ENCODE measurements around the gene CEP44.
"Not testable (repeated sequence)": the region's sequence is repeated elsewhere in the genome, so short reads cannot be mapped to it uniquely, and the experiment has no call there.

Gene CEP44

GRCh38 chr4:174332741-174333493, 49.2 kb downstream of the CEP44 start:
- DNase-seq, result no peak

- no peak for DNase-seq
These were observed 50.9 kb downstream of the CEP44 start for GRCh38 chr4:174334628-174335027.

GRCh38 chr4:174340714-174341113, 57.0 kb downstream of the CEP44 start:
- DNase-seq, result no peak

- no peak for DNase-seq
These were observed 65.4 kb downstream of the CEP44 start for GRCh38 chr4:174349156-174349555.

- no peak for DNase-seq
These were observed 68.5 kb downstream of the CEP44 start for GRCh38 chr4:174352061-174352819.

- no peak for DNase-seq
These were observed 73.6 kb downstream of the CEP44 start for GRCh38 chr4:174357321-174357720.

- DNase-seq, result no peak
These were observed 74.7 kb downstream of the CEP44 start for GRCh38 chr4:174358410-174358809.

- no peak for DNase-seq
These were observed 75.1 kb downstream of the CEP44 start for GRCh38 chr4:174358829-174359228.

- DNase-seq, result no peak
These were observed 78.6 kb downstream of the CEP44 start for GRCh38 chr4:174362340-174362739.

- not testable (repeated sequence) for DNase-seq
These were observed 80.1 kb downstream of the CEP44 start for GRCh38 chr4:174363782-174364181.

GRCh38 chr4:174365018-174365587, 81.4 kb downstream of the CEP44 start:
- DNase-seq, result no peak

- no peak for DNase-seq
These were observed 86.3 kb downstream of the CEP44 start for GRCh38 chr4:174369985-174370384.

- no peak for DNase-seq
These were observed 90.1 kb downstream of the CEP44 start for GRCh38 chr4:174373821-174374220.

- DNase-seq, result no peak
These were observed 91.7 kb downstream of the CEP44 start for GRCh38 chr4:174375422-174375821.

- DNase-seq, result no peak
These were observed 93.9 kb downstream of the CEP44 start for GRCh38 chr4:174377613-174378012.

GRCh38 chr4:174378951-174379350, 95.2 kb downstream of the CEP44 start:
- no peak for DNase-seq

GRCh38 chr4:174380206-174380605, 96.5 kb downstream of the CEP44 start:
- DNase-seq, result not testable (repeated sequence)

- no peak for DNase-seq
These were observed 97.2 kb downstream of the CEP44 start for GRCh38 chr4:174380699-174381439.

GRCh38 chr4:174381440-174381800, 97.7 kb downstream of the CEP44 start:
- DNase-seq, result no peak

Data from activated effector memory CD4-positive, alpha-beta T cell treated with anti-CD3 and anti-CD28 coated beads, Interleukin-2, amount 50 U/mL, for 16 hours (primary cell).